Measurements from ENCODE around the gene SLCO2A1.

Gene SLCO2A1

GRCh38 chr3:134033315-134033996 lies 3.7 kb upstream of the SLCO2A1 start:
- no peaks in the 10 kb centered on the region for H3K4me1 ChIP-seq
- TF ChIP-seq CTCF (IDR thresholded peaks at IDR 0.05; ENCODE audit: low read depth, low read length), result no peak
- H3K4me3 ChIP-seq (ENCODE audit: low read depth, low read length), result no peak overlapping the region
- DNase-seq, result no peak
- peaks cover 18% of the 10 kb centered on the region for H3K27me3 ChIP-seq
- no peaks in the 10 kb centered on the region for H3K9me3 ChIP-seq
- no peaks in the 10 kb centered on the region for H3K36me3 ChIP-seq

- no peak for TF ChIP-seq CTCF (IDR thresholded peaks at IDR 0.05; ENCODE audit: low read depth, low read length)
- H3K9me3 ChIP-seq, result no peaks in the 10 kb centered on the region
- H3K4me3 ChIP-seq (ENCODE audit: low read depth, low read length), result no peak overlapping the region
- no peak for DNase-seq
- peaks cover 29% of the 10 kb centered on the region for H3K27me3 ChIP-seq
- no peaks in the 10 kb centered on the region for H3K36me3 ChIP-seq
- no peaks in the 10 kb centered on the region for H3K4me1 ChIP-seq
These were observed 1.7 kb upstream of the SLCO2A1 start for GRCh38 chr3:134031348-134031915.

- no peak for TF ChIP-seq CTCF (IDR thresholded peaks at IDR 0.05; ENCODE audit: low read depth, low read length)
- Histone ChIP-seq H3K4me3 (ENCODE audit: low read depth, low read length) (no peak overlapping the region; the same call in 1 of the 2 replicates), H3K27me3 (peaks cover 29% of the 10 kb centered on the region), H3K9me3 (no peaks in the 10 kb centered on the region), H3K4me1 (no peaks in the 10 kb centered on the region), H3K36me3 (no peaks in the 10 kb centered on the region)
- DNase-seq, result no peak
These were observed 938 bp upstream of the SLCO2A1 start for GRCh38 chr3:134030379-134031347.

- no peaks in the 10 kb centered on the region for H3K9me3 ChIP-seq
These were observed 430 bp downstream of the SLCO2A1 start for GRCh38 chr3:134029256-134029733.

GRCh38 chr3:134028486-134029255 lies 1.1 kb downstream of the SLCO2A1 start:
- DNase-seq, result no peak
- no peaks in the 10 kb centered on the region for H3K4me1 ChIP-seq
- H3K36me3 ChIP-seq, result no peaks in the 10 kb centered on the region
- H3K4me3 ChIP-seq (ENCODE audit: low read depth, low read length), result no peak overlapping the region
- no peaks in the 10 kb centered on the region for H3K9me3 ChIP-seq
- H3K27me3 ChIP-seq, result peaks cover 29% of the 10 kb centered on the region
- no peak for TF ChIP-seq CTCF (IDR thresholded peaks at IDR 0.05; ENCODE audit: low read depth, low read length)

More at GRCh38 chr3:134029256-134029733, 430 bp downstream of the SLCO2A1 start:
- H3K27me3 ChIP-seq, result peaks cover 29% of the 10 kb centered on the region
- H3K36me3 ChIP-seq, result no peaks in the 10 kb centered on the region
- peak overlapping the region; percentile 44 for H3K4me3 ChIP-seq (ENCODE audit: low read depth, low read length)
- no peaks in the 10 kb centered on the region for H3K4me1 ChIP-seq
- TF ChIP-seq CTCF (IDR thresholded peaks at IDR 0.05; ENCODE audit: low read depth, low read length), result no peak
- DNase-seq, result no peak

Data from BE2C (cell line).